ENCODE data around the gene PVR.

DNA sequence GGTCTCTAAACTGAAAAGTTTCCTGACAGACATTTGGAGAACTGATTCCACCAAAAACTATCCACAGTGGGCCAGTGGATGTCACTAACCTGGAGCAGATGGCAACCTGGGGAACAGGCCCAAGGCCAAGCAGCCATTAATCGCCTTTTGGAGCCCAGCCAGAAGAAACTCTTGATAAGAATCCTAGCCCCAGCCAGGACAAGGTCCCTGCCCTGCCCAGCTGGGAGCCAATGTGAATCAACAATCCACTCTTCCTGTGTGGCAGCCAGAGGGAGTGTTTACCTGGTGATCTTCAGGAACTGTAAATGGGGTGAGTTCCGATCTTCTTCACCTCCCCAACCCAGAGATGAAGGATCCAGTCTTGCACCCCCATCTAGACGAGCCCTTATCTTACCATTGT lies 44.8 kb upstream of the PVR start:
- TF ChIP-seq, protein P1, sequence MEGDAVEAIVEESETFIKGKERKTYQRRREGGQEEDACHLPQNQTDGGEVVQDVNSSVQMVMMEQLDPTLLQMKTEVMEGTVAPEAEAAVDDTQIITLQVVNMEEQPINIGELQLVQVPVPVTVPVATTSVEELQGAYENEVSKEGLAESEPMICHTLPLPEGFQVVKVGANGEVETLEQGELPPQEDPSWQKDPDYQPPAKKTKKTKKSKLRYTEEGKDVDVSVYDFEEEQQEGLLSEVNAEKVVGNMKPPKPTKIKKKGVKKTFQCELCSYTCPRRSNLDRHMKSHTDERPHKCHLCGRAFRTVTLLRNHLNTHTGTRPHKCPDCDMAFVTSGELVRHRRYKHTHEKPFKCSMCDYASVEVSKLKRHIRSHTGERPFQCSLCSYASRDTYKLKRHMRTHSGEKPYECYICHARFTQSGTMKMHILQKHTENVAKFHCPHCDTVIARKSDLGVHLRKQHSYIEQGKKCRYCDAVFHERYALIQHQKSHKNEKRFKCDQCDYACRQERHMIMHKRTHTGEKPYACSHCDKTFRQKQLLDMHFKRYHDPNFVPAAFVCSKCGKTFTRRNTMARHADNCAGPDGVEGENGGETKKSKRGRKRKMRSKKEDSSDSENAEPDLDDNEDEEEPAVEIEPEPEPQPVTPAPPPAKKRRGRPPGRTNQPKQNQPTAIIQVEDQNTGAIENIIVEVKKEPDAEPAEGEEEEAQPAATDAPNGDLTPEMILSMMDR (IDR thresholded peaks at IDR 0.05), result no peak
- no peak for TF ChIP-seq POLR2A (IDR thresholded peaks at IDR 0.05)
- TF ChIP-seq POLR2AphosphoS5 (IDR thresholded peaks at IDR 0.05), result no peak

Measured in gastroesophageal sphincter (tissue), 3 donors.